Measurements from ENCODE around the gene NUDT22. TPM values are rescaled to one million over a fixed set of nuclear protein-coding genes. Genes with fewer than 3 reads are reported as not detected.

The NUDT22 gene
- total and polyA plus RNA-seq, 2 of the 4 experiments (the other 2 are of a cell fraction) = 21.3 to 44.6 TPM

- TF ChIP-seq POLR2A (IDR thresholded peaks at IDR 0.05; ENCODE audit: low read depth, low read length) (0 out of 2 replicates have a peak, but pooled peaks have one; percentile 2), NFE2L2 (IDR thresholded peaks at IDR 0.05; ENCODE audit: low read depth, low read length) (no peak)
- dilution Hi-C loops (cut with HindIII; ENCODE audit: low sequenced_read_pairs, unreplicated experiment) = no loop called here
- no peaks in the 10 kb centered on the region for H3K9me3 ChIP-seq (ENCODE audit: control insufficient read depth, insufficient read depth, low read length)
Observed at GRCh38 chr11:64241491-64242374, 15.7 kb downstream of the NUDT22 start.

More at GRCh38 chr11:64241491-64242374, 15.7 kb downstream of the NUDT22 start:
- peak overlapping the region; percentile 2; the same call in 1 of the 2 replicates for H2BK120ac ChIP-seq (ENCODE audit: low read depth, low read length)
- peaks cover 27% of the 10 kb centered on the region for H3K36me3 ChIP-seq (ENCODE audit: control insufficient read depth, insufficient read depth, low read length)
- peaks cover 22% of the 10 kb centered on the region for H4K20me1 ChIP-seq (ENCODE audit: insufficient read depth, low read length)
- peak overlapping the region; percentile 85 for H2AFZ ChIP-seq (replicated peaks; ENCODE audit: low read length, poor library complexity)
- no peaks in the 10 kb centered on the region for H3K27me3 ChIP-seq (ENCODE audit: control insufficient read depth, insufficient read depth, low read length)
- peaks cover 18 to 36% of the 10 kb centered on the region in 2 experiments; a peak in 3 of 4 replicates for H3K79me1 ChIP-seq (ENCODE audit: low read depth in 1 of 2, low read length in 2 of 2)
- peak overlapping the region; percentile 56 for H3K9ac ChIP-seq (ENCODE audit: low read depth, low read length)
- peak overlapping the region; percentile 91 for H3K14ac ChIP-seq (replicated peaks; ENCODE audit: low read depth, low read length)
- no peak overlapping the region for H2BK20ac ChIP-seq (ENCODE audit: low read depth, low read length)
- H4K5ac ChIP-seq (ENCODE audit: low read depth, low read length) = no peak overlapping the region; the same call in 1 of the 2 replicates
- ATAC-seq (ENCODE audit: low read depth) = peak; percentile 3
- no peak overlapping the region for H2BK15ac ChIP-seq (ENCODE audit: low read depth, low read length)
- H3K4me3 ChIP-seq (ENCODE audit: insufficient read depth, low read depth, low read length) = peak overlapping the region; percentile 85
- DNase-seq = no peak
- peaks cover 13% of the 10 kb centered on the region for H3K4me1 ChIP-seq (ENCODE audit: control insufficient read depth, insufficient read depth, low read length)
- peak overlapping the region; percentile 82 for H4K91ac ChIP-seq (ENCODE audit: insufficient read depth, low read depth, low read length)
- peak overlapping the region; percentile 84 for H3K27ac ChIP-seq (ENCODE audit: insufficient read depth, low read length)
- peak overlapping the region; percentile 77 for H3K4ac ChIP-seq (ENCODE audit: low read depth, low read length)
- in situ Hi-C loops (cut with MboI; ENCODE audit: low sequenced_read_pairs) = no loop called here
- H2AK9ac ChIP-seq (replicated peaks; ENCODE audit: low read depth, low read length, poor library complexity) = peak overlapping the region; percentile 98
- H2BK5ac ChIP-seq (ENCODE audit: low read depth, low read length, poor library complexity, severe bottlenecking) = peak overlapping the region; percentile 79
- POLR2A ChIA-PET (ENCODE audit: unreplicated experiment) = interaction anchor here (0.6 to 1.1 kb wide), 2 partner anchors 37 to 56 kb away, joined by 3 to 24 read pairs; no protein-coding TSS in a partner anchor
- peak overlapping the region; percentile 33; the same call in 1 of the 2 replicates for H3K23ac ChIP-seq (ENCODE audit: low read depth, low read length)
- intact Hi-C loops (cut with micrococcal nuclease) = loop anchor here (2.0 kb wide), 1 partner anchor 55 kb away; the partner anchor contains the start of gene STIP1
- peak overlapping the region; percentile 63 for H2AK5ac ChIP-seq (ENCODE audit: low read depth, low read length)
- no peak overlapping the region for H3K18ac ChIP-seq (ENCODE audit: low read depth, low read length)
- WGBS, 2 experiments (ENCODE audit: extremely low coverage in 2 of 2, insufficient read length in 1 of 2) = 0% methylated on average over 27 of the region's 63 CpGs; no CpG with 5 or more reads in 1 of the 2 experiments
- 0 out of 2 replicates have a peak overlapping the region, but pooled peaks have one; percentile 35 for H3K56ac ChIP-seq (ENCODE audit: extremely low read depth, insufficient read depth, low read length)
- H4K8ac ChIP-seq (ENCODE audit: low read depth in 2 of 2, low read length in 2 of 2) = peak overlapping the region; percentile 56 to 59; a peak in 2 of 4 replicates
- CTCF ChIA-PET = interaction anchor here (0.6 to 2.5 kb wide), 3 partner anchors 37 to 881 kb away, joined by 3 to 8 read pairs (median 5); no protein-coding TSS in a partner anchor
- BruUV-seq (replicated peaks) = no TSS peak
- H3K4me2 ChIP-seq (ENCODE audit: low read depth, low read length) = peak overlapping the region; percentile 97
- peaks cover 14% of the 10 kb centered on the region for H3K9me1 ChIP-seq (ENCODE audit: insufficient read depth, low read length)

Measured in IMR-90 (cell line).